ENCODE results near the gene BABAM2. TPM values are rescaled to one million over a fixed set of nuclear protein-coding genes. Genes with fewer than 3 reads are reported as not detected.

Gene BABAM2
- total and polyA plus RNA-seq, 2 of the 4 experiments (the other 2 are of a cell fraction), result 20.9 to 23.1 TPM

GRCh38 chr2:28148566-28148965 is 258.0 kb downstream of the BABAM2 start:
- ChIA-PET POLR2A (ENCODE audit: unreplicated experiment) (no interaction called here), CTCF (no interaction called here)
- Histone ChIP-seq H2AK5ac (ENCODE audit: low read depth, low read length) (no peak overlapping the region), H3K27ac (ENCODE audit: insufficient read depth, low read length) (no peak overlapping the region), H4K5ac (ENCODE audit: low read depth, low read length) (no peak overlapping the region), H3K14ac (replicated peaks; ENCODE audit: low read depth, low read length) (no peak overlapping the region), H2BK15ac (ENCODE audit: low read depth, low read length) (no peak overlapping the region), H4K91ac (ENCODE audit: insufficient read depth, low read depth, low read length) (no peak overlapping the region), H3K23ac (ENCODE audit: low read depth, low read length) (no peak overlapping the region), H2BK120ac (ENCODE audit: low read depth, low read length) (no peak overlapping the region), H3K4me1 (ENCODE audit: control insufficient read depth, insufficient read depth, low read length) (peaks cover 3% of the 10 kb centered on the region; the same call in 1 of the 2 replicates), H3K9me3 (ENCODE audit: control insufficient read depth, insufficient read depth, low read length) (no peaks in the 10 kb centered on the region), H3K4ac (ENCODE audit: low read depth, low read length) (no peak overlapping the region), H3K79me1 (ENCODE audit: low read depth in 1 of 2, low read length in 2 of 2) (no peaks in the 10 kb centered on the region; a peak in 1 of 4 replicates), H3K27me3 (ENCODE audit: control insufficient read depth, insufficient read depth, low read length) (no peaks in the 10 kb centered on the region), H2AK9ac (replicated peaks; ENCODE audit: low read depth, low read length, poor library complexity) (no peak overlapping the region), H4K20me1 (ENCODE audit: insufficient read depth, low read length) (no peaks in the 10 kb centered on the region), H2AFZ (replicated peaks; ENCODE audit: low read length, poor library complexity) (no peak overlapping the region), H4K8ac (ENCODE audit: low read depth in 2 of 2, low read length in 2 of 2) (no peak overlapping the region), H3K36me3 (ENCODE audit: control insufficient read depth, insufficient read depth, low read length) (no peaks in the 10 kb centered on the region), H3K56ac (ENCODE audit: extremely low read depth, insufficient read depth, low read length) (no peak overlapping the region), H3K4me2 (ENCODE audit: low read depth, low read length) (no peak overlapping the region), H2BK20ac (ENCODE audit: low read depth, low read length) (no peak overlapping the region), H2BK5ac (ENCODE audit: low read depth, low read length, poor library complexity, severe bottlenecking) (no peak overlapping the region), H3K4me3 (ENCODE audit: insufficient read depth, low read depth, low read length) (no peak overlapping the region), H3K9ac (ENCODE audit: low read depth, low read length) (no peak overlapping the region), H3K9me1 (ENCODE audit: insufficient read depth, low read length) (no peaks in the 10 kb centered on the region; the same call in 1 of the 2 replicates), H3K18ac (ENCODE audit: low read depth, low read length) (no peak overlapping the region)
- DNase-seq (no peak), ATAC-seq (ENCODE audit: low read depth) (no peak)
- dilution Hi-C loops (cut with HindIII; ENCODE audit: low sequenced_read_pairs, unreplicated experiment) (no loop called here), intact Hi-C loops (cut with micrococcal nuclease) (no loop called here), in situ Hi-C loops (cut with MboI; ENCODE audit: low sequenced_read_pairs) (no loop called here)
- BruUV-seq (replicated peaks), result no TSS peak
- TF ChIP-seq USF2 (IDR thresholded peaks at IDR 0.05; ENCODE audit: low read depth, low read length) (no peak), CEBPB (IDR thresholded peaks at IDR 0.05; ENCODE audit: low read depth, low read length) (no peak), RCOR1 (IDR thresholded peaks at IDR 0.05; ENCODE audit: insufficient replicate concordance, low read length) (no peak)
- WGBS, 2 experiments (ENCODE audit: extremely low coverage in 2 of 2, insufficient read length in 1 of 2), result 100% methylated on average over 1 of the region's 5 CpGs; no CpG with 5 or more reads in 1 of the 2 experiments
